Measurements from ENCODE around the gene HSD17B12. TPM values are rescaled to one million over a fixed set of nuclear protein-coding genes. Genes with fewer than 3 reads are reported as not detected.
"Not testable (repeated sequence)": the region's sequence is repeated elsewhere in the genome, so short reads cannot be mapped to it uniquely, and the experiment has no call there.

HSD17B12 gene
- total RNA-seq, 1 donor from 2014 or later, result 84.9 TPM

DNA sequence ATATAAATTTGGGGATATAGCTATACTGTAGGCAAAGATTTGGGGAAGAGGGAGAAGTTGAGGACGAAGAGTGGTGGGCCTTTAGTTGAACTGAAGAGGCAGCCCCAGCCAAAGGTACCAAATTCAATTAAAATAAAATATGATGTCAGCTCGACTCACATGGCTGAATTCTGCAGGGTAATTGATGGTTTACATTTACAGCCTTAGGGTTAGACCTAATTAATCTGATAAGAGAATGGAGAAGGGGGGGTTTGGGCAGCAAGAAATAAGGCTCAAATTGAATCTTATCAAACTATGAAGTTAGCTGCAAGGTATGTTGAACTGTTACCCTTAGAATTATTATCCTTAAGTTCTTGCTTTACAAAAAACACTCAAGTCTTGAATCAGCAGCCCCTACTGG lies 3.6 kb upstream of the HSD17B12 start:
- no peak for DNase-seq (ENCODE audit: low spot score, unreplicated experiment)
- peaks cover 12% of the 10 kb centered on the region for H3K27me3 Mint-ChIP-seq

DNA sequence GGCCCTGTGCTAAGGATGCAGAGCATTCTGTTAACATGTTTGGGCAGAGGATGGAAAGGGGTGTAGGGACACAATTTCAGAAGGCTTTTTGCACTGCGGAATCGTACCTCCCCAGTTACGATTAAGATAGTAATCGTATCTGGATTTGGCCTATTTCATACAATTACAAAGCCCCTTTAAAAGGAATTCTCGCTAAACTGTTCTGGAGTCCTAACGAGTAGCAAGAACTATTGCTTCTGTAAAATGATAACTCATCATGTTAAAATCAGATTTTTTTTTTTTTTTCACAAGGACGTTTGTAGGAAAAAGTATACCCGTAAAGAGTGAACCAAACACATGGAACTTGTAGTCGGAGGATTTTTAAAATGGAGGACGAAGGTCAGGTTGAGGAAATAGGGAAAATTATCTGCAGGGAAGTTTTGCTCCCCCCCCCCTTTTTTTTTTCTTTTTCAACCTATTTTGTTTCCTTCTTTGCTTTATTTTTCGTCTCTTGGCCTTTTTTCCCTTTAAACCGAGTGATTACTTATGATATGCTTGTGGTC lies 934 bp downstream of the HSD17B12 start:
- Mint-ChIP-seq H3K27me3 (peaks cover 3% of the 10 kb centered on the region), H3K4me3 (ENCODE audit: low read depth) (peak overlapping the region; percentile 94), H3K27ac (peak overlapping the region; percentile 100), H3K9me3 (ENCODE audit: low read depth) (no peaks in the 10 kb centered on the region), H3K36me3 (ENCODE audit: insufficient read depth) (peaks cover 30% of the 10 kb centered on the region), H3K4me1 (ENCODE audit: low read depth) (peaks cover 25% of the 10 kb centered on the region)
- no peak for DNase-seq (ENCODE audit: low spot score, unreplicated experiment)
- TF ChIP-seq, protein P1, sequence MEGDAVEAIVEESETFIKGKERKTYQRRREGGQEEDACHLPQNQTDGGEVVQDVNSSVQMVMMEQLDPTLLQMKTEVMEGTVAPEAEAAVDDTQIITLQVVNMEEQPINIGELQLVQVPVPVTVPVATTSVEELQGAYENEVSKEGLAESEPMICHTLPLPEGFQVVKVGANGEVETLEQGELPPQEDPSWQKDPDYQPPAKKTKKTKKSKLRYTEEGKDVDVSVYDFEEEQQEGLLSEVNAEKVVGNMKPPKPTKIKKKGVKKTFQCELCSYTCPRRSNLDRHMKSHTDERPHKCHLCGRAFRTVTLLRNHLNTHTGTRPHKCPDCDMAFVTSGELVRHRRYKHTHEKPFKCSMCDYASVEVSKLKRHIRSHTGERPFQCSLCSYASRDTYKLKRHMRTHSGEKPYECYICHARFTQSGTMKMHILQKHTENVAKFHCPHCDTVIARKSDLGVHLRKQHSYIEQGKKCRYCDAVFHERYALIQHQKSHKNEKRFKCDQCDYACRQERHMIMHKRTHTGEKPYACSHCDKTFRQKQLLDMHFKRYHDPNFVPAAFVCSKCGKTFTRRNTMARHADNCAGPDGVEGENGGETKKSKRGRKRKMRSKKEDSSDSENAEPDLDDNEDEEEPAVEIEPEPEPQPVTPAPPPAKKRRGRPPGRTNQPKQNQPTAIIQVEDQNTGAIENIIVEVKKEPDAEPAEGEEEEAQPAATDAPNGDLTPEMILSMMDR (IDR thresholded peaks at IDR 0.05; ENCODE audit: unreplicated experiment), result no peak

More for the DNA sequence above, 3.6 kb upstream of the HSD17B12 start:
- Mint-ChIP-seq H3K36me3 (ENCODE audit: insufficient read depth) (peaks cover 3% of the 10 kb centered on the region), H3K9me3 (ENCODE audit: low read depth) (no peaks in the 10 kb centered on the region), H3K4me3 (ENCODE audit: low read depth) (no peak overlapping the region), H3K4me1 (ENCODE audit: low read depth) (peaks cover 6% of the 10 kb centered on the region), H3K27ac (no peak overlapping the region)
- TF ChIP-seq, protein P1 (IDR thresholded peaks at IDR 0.05; ENCODE audit: unreplicated experiment), result no peak

DNA sequence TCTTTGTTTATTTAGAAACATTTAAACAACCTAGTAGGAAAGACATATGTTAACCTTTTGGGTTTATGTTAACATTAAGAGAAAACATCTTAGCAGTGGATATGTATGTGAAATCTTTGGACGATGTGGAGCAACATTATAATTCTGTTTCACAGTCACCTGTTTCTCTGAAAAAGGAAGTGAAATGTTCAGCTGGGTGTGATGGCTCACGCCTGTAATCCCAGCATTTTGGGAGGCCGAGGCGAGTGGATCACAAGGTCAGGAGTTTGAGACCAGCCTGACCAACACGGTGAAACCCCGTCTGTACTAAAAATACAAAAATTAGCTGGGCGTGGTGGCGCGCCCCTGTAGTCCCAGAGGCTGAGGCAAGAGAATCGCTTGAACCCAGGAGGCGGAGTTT lies 1.5 kb downstream of the HSD17B12 start:
- H3K4me3 Mint-ChIP-seq (ENCODE audit: low read depth), result peak overlapping the region; percentile 94
- not testable (repeated sequence) for DNase-seq (ENCODE audit: low spot score, unreplicated experiment); H3K27me3 Mint-ChIP-seq; H3K9me3 Mint-ChIP-seq (ENCODE audit: low read depth)
- peaks cover 30% of the 10 kb centered on the region for H3K36me3 Mint-ChIP-seq (ENCODE audit: insufficient read depth)
- H3K27ac Mint-ChIP-seq, result peak overlapping the region; percentile 100
- peaks cover 25% of the 10 kb centered on the region for H3K4me1 Mint-ChIP-seq (ENCODE audit: low read depth)

DNA sequence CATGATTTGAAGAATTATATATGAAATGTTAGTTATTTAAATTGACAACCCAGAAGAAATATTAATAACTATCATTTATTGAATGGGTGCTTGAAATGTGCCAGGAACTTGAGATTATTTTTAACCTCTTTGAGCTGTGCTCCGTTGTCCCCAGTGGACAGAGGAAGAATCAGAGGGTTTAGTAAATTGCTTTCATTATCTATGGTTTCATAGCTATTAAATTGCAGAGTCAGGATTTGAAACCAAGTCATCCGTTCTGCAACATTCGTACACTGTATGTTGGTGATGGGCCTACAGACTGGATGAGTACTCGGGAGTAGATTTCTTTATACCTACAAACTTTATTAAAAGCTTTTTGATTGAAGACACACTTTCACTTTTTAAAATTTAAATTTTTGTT lies 4.9 kb downstream of the HSD17B12 start:
- H3K36me3 Mint-ChIP-seq (ENCODE audit: insufficient read depth), result peaks cover 33% of the 10 kb centered on the region
- no peaks in the 10 kb centered on the region for H3K27me3 Mint-ChIP-seq
- no peaks in the 10 kb centered on the region for H3K9me3 Mint-ChIP-seq (ENCODE audit: low read depth)
- H3K27ac Mint-ChIP-seq, result no peak overlapping the region
- DNase-seq (ENCODE audit: low spot score, unreplicated experiment), result no peak
- no peak overlapping the region for H3K4me3 Mint-ChIP-seq (ENCODE audit: low read depth)
- TF ChIP-seq, protein P1 (IDR thresholded peaks at IDR 0.05; ENCODE audit: unreplicated experiment), result peak; percentile 5
- H3K4me1 Mint-ChIP-seq (ENCODE audit: low read depth), result peaks cover 27% of the 10 kb centered on the region

DNA sequence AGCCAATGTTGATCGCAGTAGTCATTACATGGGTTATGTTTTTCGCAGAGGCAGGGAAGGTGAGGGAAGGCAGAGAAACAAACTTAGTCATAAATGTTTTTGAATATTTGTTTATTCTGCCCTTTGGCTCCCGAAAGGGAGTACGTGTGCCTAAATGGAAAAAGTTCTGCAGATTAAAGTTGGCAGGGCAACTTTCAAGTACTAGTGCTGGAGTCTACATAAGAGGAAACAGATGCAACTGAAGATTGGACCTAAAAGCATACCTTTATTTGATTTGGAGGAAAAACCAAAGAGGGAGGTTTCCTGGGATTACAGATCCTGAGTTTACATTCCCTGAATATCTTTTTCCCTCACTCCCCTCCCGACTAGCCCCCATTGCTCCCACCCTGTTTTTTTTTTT lies 5.7 kb downstream of the HSD17B12 start:
- H3K9me3 Mint-ChIP-seq (ENCODE audit: low read depth), result no peaks in the 10 kb centered on the region
- peaks cover 36% of the 10 kb centered on the region for H3K36me3 Mint-ChIP-seq (ENCODE audit: insufficient read depth)
- H3K27me3 Mint-ChIP-seq, result no peaks in the 10 kb centered on the region
- no peak overlapping the region for H3K27ac Mint-ChIP-seq
- H3K4me1 Mint-ChIP-seq (ENCODE audit: low read depth), result peaks cover 27% of the 10 kb centered on the region
- no peak for DNase-seq (ENCODE audit: low spot score, unreplicated experiment)
- no peak overlapping the region for H3K4me3 Mint-ChIP-seq (ENCODE audit: low read depth)
- TF ChIP-seq, protein P1 (IDR thresholded peaks at IDR 0.05; ENCODE audit: unreplicated experiment), result no peak

DNA sequence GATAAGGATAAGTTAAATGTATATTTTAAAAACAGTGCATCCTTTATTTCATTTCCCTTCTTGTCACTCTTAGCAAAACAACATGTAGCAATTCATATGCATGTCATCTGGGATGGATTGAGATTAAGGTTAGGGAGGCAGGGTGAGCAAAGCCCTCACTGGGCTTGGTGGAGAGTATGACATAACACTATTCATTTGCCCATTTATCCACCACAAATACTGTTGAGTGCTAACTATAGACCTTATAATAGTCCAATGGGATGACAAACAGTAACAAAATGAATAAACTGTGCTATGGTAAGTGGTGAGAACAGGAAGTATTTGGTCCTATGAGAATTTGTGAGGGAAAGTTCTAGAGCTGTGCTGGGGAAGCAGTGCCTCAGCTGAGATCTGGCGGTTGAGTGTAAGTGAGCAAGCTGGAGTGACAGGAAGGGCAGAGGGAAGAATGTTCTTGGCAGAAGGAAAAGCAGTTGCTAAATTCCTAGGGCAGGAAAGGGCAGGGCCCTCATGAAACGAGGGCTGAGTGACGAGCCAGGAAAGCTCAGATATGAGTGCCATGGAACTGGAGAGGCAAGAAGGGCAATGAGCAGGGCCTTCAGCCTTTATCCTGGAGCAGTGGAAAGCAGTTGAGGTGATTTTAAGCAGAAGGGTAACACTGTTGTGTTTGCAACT lies 6.7 kb downstream of the HSD17B12 start:
- TF ChIP-seq, protein P1 (IDR thresholded peaks at IDR 0.05; ENCODE audit: unreplicated experiment), result no peak
- Mint-ChIP-seq H3K27me3 (no peaks in the 10 kb centered on the region), H3K9me3 (ENCODE audit: low read depth) (no peaks in the 10 kb centered on the region), H3K4me1 (ENCODE audit: low read depth) (peaks cover 18% of the 10 kb centered on the region), H3K36me3 (ENCODE audit: insufficient read depth) (peaks cover 32% of the 10 kb centered on the region), H3K27ac (no peak overlapping the region), H3K4me3 (ENCODE audit: low read depth) (no peak overlapping the region)
- no peak for DNase-seq (ENCODE audit: low spot score, unreplicated experiment)

Measured in progenitor cell of endocrine pancreas (in vitro differentiated cells).